ENCODE measurements around the gene SPOUT1. TPM values are rescaled to one million over a fixed set of nuclear protein-coding genes. Genes with fewer than 3 reads are reported as not detected.

The SPOUT1 gene, protein sequence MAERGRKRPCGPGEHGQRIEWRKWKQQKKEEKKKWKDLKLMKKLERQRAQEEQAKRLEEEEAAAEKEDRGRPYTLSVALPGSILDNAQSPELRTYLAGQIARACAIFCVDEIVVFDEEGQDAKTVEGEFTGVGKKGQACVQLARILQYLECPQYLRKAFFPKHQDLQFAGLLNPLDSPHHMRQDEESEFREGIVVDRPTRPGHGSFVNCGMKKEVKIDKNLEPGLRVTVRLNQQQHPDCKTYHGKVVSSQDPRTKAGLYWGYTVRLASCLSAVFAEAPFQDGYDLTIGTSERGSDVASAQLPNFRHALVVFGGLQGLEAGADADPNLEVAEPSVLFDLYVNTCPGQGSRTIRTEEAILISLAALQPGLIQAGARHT
- total RNA-seq, result 17.9 and 23.7 TPM in 2 replicates

DNA sequence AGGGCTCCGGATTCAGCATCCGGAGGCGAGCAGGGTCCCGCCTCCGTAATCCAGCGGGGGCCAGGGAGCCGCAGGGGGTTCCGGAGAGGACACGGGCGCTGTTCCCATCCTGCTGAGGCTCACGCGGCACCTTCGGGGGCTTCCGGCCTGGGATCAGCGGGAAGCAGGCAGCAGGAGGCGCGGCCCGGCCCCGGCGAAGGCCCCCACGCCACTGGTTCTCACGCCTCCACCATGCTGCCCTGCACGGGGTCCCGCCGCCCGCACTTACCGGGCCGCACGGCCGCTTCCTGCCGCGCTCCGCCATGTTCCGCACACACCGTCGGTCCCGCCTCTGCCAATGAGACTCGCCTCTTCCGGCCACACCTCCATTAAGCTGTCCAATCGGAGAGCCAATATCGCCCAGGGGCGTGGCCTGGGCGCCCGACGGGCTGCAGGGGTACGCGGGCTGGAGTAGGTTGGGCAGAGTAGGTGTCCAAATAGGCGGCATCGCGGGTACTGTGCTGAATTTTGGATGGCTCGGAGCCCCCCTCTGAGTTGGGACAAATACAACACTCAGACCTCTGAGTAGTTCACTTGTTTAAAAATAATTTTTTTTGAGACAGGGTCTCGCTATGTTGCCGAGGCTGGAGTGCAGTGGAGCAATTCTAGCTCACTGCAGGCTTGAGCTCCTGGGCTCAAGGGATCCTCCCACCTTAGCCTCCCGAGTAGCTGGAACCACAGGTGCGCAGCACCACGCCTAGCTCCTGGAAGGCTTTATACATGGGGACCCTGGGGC, at the start of gene SPOUT1:
Gene SPOUT1 (minus strand): TSS at position 318 of the 775 bp plus-strand sequence. CDS start 14 bp downstream, at position 304.

DNA sequence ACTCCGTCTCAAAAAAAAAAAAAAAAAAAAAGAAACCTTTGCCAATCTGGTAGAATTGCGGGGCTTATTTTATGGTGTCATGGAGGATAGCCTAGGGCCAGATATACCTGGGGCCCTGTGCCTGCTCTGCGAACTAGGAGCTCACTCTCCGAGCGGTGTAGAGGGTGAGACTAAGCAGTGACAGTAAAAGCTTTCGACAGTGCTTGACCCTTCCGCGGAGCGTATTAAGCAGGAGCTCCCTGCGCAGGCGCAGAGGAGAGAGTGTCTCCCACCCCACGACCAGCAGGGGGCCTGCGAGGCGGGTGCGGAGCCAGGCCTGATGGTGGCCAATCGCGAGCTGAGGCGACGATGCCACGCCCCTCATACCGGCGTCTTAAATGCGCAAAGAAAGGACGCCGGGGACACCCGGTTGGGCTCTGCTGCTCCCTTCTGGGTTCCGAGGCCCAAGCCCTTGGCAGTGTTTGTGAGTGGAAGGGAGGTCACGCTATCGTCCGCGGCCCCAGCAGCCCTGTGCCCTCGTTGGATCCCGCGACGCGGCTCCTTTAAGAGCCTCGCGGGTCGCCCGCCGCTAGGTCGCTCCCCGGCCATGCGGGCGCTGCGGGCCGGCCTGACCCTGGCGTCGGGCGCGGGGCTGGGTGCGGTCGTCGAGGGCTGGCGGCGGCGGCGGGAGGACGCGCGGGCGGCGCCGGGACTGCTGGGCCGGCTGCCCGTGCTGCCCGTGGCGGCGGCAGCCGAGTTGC, 11.3 kb downstream of the SPOUT1 start, which contains the start of gene ENDOG:
Gene ENDOG (plus strand): TSS at position 402 of the 740 bp plus-strand sequence. CDS start 185 bp downstream, at position 587.

DNA sequence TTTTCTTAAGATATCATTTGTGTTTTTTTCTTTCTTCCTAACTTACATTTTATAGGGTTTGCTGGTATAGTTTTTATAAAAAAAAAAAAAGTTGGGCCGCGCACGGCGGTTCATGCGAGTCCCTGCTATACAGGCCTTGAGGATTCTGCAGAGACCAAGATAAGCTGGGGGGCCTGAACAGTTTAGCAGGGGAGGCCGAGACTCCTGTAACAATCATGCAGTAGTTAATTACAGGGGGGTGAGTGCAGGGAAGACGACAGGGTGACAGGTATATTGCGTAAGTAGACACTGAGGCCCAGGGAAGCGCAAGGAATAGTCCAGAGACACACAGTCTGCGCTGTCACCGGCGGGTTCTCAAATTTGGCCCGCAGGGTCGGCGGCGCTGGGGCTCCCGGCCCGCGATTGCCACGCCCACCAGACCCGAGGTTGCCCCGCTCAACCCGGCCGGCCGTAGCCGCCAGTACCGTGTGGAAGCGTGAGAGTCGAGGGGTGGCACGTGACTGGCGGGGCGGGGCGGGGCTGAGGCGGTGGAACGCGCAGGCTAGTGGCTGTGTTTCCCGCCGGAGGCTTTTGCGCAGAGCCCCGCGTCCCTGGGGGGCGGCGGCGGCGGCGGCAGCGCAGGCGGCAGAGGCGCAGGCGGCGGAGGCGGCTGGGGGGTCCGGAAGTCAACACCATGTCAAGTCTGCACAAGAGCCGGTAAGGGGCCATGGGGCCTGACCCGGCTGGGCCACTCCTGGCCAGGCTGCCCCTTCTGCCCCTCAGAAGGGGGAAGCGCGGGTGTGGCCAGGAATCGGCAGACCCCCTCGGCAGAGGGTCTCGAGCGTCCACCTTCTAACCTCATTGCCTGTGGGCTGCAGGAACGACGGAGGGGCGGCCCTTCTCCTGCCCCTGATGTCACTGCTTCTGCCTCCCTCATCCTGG, 42.7 kb downstream of the SPOUT1 start, which contains the start of gene TBC1D13:
Gene TBC1D13 (plus strand): TSS at position 573 of the 921 bp plus-strand sequence. CDS start 101 bp downstream, at position 674.

DNA sequence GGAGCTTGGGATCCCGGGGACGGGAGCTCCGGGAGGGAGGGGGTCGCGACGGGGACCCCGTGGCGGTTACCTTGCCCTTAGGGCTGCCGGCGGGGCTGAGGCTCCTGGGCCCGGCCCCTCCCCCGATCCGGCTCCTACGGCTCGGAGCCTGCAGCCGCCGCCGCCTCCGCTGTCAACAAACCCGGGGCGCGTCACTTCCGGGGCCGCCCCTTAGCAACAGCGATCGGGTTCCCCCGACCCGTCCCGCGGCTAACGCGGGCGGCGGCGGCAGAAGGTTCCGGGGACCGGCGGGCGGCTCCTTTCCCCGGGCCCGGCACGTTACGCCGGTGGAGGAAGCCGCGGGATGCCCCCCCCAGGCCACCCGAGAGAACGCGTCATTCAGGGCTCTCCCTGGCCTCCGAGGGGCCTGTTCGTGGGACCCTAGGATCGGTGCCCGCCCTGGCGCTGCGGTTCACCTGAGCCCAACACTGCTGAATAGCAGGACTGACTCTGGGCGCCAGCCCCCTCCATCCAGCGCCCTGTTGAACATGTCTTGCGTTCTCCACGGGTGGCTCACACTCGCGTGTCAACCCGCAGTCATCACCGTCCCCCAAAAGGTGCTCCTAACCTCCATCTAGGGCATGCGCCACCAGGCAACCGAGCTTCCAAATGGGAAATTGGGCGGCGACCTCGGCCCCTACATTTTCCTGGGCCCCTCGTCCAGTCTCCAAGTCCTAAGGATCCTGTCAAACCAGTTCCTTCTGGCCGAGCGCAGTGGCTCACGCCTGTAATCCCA, 57.7 kb downstream of the SPOUT1 start, which contains the start of gene ZER1:
Gene ZER1 (minus strand): TSS at position 183 of the 775 bp plus-strand sequence. CDS start 16,362 bp downstream, outside the sequence.

Other genes starting within 250 kb of the SPOUT1 start
- gene DYNC2I2, start 172.9 kb downstream of the SPOUT1 start, total RNA-seq, result 88.0 and 90.7 TPM in 2 replicates
- 594 and 880 TPM in 2 replicates for gene SET, start 140.6 kb downstream of the SPOUT1 start, total RNA-seq
- 17.0 and 17.9 TPM in 2 replicates for gene PKN3, start 127.3 kb downstream of the SPOUT1 start, total RNA-seq
- 25.1 and 40.0 TPM in 2 replicates for gene ZDHHC12, start 105.7 kb downstream of the SPOUT1 start, total RNA-seq
- 8.1 and 13.4 TPM in 2 replicates for gene ZER1, start 57.9 kb downstream of the SPOUT1 start, total RNA-seq
- gene TBC1D13, start 42.5 kb downstream of the SPOUT1 start, total RNA-seq, result 8.8 and 12.9 TPM in 2 replicates
- 25.2 and 37.7 TPM in 2 replicates for gene ENDOG, start 11.3 kb downstream of the SPOUT1 start, total RNA-seq
- 10.8 and 11.7 TPM in 2 replicates for gene KYAT1, start 52.2 kb upstream of the SPOUT1 start, total RNA-seq
- gene LRRC8A, start 52.3 kb upstream of the SPOUT1 start, total RNA-seq, result 85.0 and 88.0 TPM in 2 replicates
- gene PHYHD1, start 91.2 kb upstream of the SPOUT1 start, total RNA-seq, result not detected in 2 replicates
- 29.6 and 46.4 TPM in 2 replicates for gene DOLK, start 117.8 kb upstream of the SPOUT1 start, total RNA-seq
- 32.5 and 35.7 TPM in 2 replicates for gene NUP188, start 117.9 kb upstream of the SPOUT1 start, total RNA-seq
- 30.5 and 36.1 TPM in 2 replicates for gene SH3GLB2, start 198.5 kb upstream of the SPOUT1 start, total RNA-seq
- 17.9 and 19.5 TPM in 2 replicates for gene MIGA2, start 206.8 kb upstream of the SPOUT1 start, total RNA-seq